HG03575 (cell line): ENCODE data around the gene IGFALS.

Source experiments
- ATAC-seq: cut with Tn5 transposase; IDR thresholded peaks from one replicate; pipeline ENCODE4 v1.9.1; 2021; ENCODE audit not compliant: unreplicated experiment, insufficient number of reproducible peaks, low FRiP score; ENCODE audit errors: extremely low read depth

Gene IGFALS

DNA sequence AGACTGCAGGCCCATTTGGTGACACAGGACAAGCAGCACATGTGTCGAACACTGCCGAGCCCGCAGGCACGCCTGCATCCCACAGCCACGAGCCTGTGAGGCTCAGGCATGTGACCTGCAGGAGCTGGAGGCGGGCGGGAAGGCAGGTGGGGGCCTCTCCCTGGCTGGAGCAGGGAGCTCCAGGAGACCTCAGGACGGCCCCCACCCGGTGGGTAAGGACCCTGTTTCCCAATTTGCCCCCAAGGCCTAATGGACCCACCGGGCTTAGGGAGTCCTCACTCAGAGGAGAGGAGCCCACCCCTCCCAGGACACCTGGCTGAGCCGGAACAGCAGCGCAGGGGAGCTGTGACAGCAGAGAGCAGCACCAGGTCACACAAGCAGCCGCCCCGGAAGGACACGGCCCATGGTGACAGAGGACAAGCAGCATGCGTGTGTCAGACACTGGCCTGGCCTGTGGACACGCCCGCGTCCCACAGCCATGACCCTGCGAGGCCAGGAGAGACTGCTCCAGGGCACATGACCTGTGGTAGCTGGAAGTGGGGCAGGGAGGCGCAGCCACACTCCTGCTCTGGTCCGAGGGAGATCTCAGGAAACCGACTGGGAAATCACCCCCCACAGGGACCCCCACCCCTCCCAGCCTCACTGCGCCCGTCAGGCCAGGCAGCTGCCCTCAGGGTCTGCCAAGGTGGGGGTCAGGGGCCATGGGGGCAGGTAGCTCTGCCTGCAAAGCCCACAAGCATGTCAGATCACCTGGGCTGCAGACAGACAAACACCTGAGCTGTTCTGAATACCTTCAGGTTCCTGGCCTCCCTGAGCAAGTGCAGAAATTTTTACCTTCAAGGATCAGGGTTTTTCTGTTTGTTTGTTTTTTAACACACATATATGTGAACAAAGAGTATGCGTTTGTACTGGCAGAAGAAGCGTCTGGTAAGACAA is 13.5 kb downstream of the IGFALS start:
- ATAC-seq = no peak

DNA sequence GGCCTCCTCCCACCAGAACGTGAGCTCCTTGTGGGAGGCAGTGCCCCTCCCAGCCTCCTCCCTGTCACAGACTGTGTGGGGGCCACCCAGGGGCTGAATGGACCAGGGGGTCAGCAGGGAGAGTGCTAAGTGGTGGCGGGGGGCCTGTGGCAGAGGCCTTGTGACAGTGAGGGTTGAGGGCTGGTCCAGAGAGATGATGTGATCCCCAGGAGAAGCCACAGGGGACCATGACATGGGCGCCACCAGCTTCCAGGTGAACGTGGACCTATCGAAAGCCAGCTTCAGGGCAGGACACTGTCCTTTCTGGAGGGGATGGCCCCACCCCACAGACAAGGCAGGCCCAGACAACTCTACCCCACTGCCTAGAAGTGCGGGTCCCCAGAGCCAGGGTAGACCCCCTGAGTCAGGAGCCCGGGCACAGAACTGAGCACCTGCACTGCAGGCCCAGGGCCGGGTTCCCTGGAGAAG is 14.2 kb downstream of the IGFALS start:
- ATAC-seq = no peak

DNA sequence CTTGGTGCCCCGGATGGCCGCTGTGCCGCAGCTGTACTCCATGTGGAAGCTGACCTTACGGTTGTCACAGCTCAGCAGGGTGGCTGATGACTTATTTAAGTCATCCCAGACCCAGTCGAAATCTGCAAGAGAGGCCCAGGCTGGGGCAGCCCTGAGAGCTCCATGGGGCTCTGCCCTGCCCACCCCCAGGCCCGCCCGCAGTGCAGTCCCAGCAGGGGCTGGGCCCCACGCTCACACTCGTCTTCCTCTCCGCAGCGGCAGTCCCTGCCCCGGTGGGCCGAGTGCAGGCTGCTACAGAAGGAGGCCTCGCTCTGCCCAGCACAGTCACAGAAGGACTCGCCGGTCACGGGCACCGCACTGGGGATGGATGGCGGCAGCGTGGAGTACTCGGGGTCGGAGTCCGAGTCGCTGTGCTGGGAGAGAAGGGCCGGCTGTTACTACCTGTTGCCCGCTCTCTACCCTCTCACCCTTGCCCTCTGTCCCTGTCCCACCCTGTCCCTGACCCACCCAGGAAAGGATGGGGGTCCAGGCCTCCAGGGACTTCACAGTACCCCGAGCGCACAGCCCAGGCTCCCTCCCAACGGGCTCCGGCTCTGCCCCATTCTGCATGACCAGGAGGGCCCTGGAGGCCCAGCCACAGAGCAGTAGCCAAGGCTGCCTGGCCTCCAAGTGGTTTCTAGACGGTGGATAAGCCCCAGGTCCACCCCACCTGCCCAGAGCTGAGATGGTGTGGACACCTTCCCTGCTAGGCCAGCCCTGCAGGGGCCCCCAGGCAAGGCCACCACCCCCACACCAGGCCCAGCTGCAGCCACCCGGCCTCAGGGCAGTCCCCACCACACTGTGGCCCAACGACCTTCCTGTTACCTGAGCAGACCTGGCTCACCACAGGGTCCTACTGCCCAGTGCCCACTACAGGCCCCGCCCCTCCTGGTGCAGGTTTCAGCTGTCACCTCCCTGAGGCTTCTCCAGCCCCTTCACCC is 15.0 kb downstream of the IGFALS start:
- ATAC-seq = no peak

DNA sequence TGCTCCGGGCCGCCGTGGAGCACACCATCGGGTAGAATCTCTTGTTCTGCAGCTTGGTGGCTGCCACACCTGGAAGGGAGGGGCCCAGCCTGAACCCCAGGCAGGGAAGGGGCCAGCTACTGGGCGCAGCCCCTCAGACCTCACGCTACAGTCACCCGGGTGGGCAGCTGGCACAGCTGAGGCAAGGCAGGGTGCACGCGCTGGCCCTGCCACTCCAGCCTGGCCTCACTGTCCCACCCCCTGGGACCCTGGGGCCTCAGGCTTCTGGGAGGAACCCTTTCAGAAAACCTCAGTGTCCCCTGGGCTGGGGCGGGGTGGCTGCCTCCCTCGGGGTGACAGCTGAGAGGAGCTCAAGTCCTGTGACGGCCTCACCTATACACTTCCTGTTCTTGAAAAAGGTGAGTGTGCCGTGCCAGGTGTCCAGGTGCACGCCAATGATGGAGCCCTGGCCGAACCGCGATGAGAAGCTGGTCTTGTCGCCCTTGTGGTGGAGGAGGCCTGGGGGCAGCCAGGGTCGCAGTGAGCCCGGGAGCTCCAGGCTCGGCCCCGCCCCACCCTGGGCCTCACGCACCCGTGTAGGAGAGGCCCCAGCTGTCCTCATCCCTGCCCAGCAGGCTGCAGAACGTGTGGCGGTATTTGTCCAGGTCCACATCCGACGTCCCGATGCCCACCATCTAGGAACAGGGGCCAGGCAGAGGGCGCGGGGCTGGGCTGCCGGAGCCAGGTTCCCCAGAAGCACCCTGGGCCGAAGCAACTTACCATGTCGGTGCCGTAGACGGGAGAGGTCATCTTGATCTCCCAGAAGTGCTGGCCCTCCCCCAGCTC is 15.9 kb downstream of the IGFALS start:
- ATAC-seq = no peak

DNA sequence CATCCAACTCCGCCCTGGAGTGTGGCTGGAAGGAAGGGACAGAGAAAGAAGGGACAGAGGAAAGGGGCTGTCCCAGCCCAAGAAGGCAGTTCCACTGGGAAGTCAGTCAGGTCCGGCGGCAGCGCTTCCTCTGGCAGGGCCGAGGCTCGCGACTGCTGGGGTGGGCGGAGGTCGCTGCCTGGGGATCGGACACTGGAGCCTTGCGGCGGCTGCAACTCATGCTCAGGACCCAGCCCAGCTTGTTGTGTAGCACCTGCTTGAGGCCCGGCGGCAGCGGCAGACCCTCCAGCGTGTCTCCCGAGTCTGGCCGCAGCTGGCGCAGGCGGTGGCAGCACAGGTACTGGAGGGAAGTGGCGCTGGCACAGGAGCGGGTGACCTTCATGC is 16.5 kb downstream of the IGFALS start:
- no peak for ATAC-seq

DNA sequence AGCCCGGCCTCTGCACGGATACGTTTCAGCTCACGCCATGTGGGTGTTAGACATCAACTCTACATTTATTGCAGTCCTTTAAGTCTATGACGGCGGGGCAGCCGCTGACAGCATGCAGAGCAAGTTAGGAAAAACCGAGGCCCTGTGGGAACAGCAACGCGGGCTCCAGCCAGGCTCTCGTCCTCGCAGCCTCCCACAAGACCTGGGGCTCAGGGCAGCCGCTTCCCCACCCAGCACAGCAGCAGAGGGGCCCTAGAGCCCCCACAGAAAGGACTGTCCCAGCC is 16.9 kb downstream of the IGFALS start:
- ATAC-seq = no peak

DNA sequence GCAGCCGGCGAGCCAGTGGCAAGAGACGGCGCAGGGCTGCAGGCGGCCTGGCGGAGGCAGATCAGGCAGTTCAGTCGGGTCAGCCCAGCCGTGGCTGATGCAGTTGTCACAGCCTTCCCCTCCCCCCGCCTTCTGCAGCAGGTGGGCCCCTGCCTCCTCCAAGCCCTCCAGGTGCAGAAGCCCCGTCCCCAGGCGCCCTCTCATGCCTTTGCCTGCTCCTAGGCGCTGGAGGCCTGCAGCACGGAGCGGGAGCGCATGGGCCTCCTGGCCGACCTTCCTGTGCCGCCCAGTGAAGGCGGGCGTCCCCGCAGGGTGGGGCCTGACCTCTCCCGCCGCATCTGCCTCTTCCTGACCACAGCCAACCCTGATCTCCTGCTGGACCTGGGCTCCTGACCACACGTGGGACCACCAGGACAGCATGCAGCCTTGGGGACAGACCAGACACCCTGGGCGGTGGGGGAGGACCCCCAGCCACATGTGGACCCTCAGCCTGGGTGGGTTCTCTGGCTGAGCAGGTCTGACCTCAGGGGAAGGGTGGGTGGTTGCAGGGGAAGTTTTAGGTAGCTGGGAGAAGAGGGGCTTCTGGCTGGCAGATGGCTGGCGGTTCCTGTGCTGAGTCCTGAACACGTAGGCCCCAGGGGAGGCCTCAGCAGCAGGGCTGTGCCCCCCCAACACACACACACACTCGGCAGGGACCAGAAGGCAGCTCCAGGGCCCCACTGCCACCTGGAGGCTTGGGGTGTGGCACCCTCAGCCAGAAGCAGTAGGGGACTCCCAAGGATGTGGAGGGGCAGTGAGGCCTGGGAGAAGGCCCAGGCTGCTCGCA is 17.4 kb downstream of the IGFALS start:
- no peak for ATAC-seq

DNA sequence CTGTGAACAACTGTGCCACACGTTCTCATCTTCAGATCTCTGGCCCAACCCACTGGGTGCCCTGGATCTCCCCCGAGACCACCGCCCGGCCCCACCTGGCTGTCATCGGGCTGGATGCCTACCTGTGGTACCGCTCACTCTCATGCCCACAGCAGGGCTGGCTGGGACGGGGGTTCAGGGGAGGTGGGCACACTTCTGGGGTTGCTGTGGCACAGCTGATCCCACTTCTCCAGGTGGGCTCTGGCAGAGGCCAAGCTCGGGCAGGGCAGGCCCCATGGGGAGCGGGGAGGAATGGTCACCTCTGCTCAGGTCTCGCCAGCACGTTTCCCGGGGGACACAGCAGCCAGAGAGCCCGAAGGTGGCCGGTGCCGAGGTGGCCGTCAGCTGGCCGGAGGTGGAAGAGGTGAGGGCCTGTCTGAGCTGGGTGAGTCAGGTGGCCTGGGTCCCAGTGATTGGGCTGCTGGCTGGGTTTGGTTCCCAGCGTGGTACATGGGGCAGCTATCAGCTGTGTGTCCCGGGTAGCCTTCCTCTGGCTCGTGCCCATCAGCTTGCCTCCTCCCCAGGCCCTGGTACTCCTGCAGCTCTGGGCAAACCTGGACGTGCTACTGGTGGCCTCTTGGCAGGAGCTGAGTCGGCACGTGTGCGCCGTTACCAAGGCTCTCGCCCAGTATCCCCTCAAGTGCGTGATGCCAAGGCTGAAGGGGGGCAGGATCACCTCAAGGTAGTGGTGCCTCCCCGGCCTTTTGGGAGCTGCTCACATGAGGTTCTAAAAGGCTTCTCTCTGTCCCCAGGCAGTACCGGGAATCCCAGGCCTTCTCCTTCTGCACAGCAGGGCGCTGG is 18.3 kb downstream of the IGFALS start:
- no peak for ATAC-seq

DNA sequence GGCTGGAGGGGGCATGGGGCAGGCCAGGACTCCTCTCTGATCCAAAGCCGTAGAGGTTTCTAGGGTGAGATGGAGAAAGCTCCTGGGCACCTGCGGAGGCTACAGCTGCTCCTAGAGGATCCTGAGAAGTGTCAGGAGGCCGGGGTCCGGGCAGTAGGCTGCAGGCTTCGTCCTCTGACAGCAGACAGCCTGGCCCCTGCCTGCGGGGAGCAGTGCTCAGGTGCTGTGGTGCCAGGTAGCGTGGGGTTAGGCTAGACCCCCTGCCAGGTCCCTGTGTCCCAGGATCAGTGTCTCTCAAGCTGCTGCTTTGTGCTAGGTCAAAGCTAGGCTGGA is 19.1 kb downstream of the IGFALS start:
- no peak for ATAC-seq

DNA sequence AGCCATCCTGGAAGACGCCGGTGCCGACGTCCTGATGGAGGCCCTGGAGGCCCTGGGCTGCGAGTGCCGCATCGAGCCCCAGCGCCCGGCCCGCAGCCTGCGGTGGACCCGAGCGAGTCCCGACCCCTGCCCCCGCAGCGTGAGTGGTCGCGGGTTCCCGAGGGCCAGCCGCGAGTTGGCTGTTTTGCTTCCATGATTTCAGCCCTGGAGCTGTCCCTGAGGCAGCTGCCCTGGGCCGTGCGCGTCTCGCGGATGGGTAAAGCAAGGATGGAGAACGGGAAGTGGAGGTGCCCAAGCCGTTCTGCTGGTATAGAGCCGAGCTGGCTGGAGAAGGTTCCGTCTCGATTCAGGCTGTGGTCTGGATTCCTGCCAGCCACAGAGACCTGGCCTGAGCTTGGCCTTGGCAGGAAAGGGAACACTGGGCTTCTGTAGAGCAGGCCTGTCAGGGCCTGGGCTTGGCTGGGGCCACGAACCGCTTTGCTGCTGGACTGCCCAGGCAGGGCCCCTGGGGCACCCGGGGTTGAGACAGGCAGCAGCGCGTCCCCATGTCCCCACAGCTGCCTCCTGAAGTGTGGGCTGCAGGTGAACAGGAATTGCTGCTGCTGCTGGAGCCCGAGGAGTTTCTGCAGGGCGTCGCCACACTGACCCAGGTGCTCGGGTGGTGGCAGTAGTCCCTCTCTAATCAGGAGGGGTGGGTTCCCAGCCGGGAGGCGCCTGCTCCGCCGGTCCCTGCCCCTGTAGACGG is 19.6 kb downstream of the IGFALS start:
- ATAC-seq = no peak

DNA sequence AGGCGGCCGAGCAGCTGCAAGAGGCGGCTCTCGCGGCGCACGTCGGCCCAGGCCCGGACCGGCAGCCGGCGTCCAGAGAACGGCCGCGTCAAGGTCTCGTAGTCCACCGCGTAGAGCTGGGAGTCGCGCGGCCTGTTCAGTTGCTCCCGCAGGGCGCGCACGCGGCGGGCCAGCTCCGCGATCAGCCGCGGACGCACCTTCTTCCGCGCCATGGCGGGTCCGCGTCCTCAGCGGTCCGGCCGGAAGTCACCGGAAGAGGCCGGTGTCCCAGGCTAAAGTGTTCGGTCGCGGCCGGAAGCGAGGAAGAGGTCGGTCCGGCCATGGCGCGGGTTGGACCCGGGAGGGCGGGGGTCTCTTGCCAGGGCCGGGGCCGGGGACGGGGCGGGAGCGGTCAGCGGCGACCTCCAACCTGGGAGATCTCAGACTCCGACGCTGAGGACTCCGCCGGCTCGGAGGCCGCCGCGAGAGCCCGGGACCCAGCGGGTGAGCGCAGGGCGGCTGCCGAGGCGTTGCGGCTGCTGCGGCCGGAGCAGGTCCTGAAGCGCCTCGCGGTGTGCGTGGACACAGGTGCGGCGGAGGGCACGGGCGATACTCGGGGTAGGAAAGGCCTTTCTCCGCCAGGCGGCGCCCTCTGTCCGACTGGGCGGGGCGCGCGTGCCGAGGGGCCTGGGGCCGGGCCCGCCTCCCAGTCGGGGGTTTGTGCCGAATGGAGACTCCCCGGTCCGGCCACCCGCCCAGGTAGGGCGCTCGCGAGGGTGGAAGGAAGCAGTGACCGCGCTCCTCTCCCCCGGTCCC is 20.4 kb downstream of the IGFALS start, which contains the start of gene MRPS34:
TSS of gene MRPS34 (minus strand) at position 227 of the 795 bp plus-strand sequence. CDS start at position 212, 15 bp downstream.
- no peak for ATAC-seq

DNA sequence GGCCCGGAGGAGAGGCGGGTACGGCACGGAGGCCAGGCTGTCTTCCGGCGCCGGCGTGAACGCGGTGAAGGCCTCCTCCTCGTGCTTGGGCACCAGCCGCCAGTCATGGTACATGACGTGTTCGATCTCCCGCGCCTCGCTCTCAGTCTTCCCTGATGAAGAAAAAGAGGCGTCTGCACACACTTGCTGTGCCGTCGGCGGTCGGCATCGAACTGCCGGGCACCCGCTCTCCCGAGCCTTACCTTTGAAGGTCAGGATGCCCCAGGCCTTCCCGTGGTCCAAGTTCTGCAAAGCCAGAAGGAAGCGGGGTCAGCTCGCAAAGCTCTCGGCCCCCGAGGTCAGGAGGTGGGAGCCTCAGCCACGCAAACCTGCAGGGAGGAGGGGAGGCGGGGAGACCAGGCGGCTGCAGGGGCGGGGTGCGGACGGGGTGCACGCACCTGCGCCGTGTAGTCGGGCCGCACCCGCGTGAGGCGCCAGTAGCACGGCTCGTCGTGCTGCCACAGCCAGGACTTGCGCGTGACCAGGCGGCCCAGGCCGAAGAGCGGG is 21.1 kb downstream of the IGFALS start, which contains the start of gene EME2:
TSS of gene EME2 (plus strand) at position 449 of the 546 bp plus-strand sequence. CDS start 418 bp downstream, outside the sequence.
- no peak for ATAC-seq

DNA sequence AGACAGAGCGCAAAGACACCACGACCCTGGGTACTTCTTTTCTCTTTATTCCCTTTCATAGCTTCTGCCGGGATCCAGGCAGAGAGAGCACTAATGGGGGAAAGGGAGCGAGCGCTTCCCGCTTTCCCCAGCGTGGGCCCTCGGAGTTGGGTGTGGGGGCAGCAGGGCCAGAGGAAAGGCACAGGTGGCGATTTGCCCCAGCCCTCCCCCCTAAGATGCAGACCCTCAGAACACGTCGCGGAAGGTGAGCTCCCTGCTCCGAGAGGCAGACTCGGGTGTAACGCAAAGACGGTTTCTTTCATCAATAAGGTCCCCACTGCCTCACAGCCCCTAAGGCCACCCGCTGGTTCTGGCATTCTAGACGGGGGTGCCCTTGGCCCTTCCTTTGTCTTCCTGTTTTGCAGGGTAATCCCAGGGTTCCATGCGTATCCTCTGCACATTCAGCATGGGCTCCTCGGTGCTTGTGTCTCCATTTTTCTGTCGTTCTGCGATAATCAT is 21.6 kb downstream of the IGFALS start:
- no peak for ATAC-seq

DNA sequence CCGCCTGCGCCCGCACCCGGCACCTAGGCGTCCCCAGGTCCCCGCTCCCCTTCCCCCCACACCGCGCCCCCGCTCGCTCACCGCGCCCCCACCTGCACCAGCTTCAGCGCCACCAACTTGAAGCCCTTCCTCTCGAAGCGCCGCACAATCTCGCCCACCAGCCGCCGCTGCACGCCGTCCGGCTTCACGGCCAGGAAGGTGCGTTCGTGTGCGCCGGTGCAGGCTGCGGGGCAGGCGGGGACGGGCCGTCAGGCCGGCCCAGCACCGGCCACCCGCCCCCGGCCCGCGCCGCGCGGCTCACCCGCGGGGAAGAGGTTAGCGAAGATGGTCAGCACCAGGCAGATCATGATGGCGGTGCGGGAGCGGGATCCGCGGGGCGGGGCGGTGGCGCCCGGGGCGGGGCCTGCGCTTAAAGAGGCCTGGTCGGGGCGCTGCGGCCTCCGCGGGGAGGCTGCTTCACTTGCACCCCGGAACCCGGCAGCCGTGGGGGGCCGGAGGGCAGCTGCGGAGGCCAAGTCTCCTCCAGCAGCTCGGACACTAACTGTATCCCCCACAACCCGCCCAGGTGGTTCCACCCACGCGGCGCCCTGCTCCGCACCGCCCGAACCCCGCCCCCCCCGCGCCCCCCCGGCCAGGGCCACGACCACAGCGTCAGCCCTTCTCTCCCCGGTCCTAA is 22.2 kb downstream of the IGFALS start, which contains the start of gene NME3:
TSS of gene NME3 (minus strand) at position 356 of the 676 bp plus-strand sequence. CDS start at position 347, 9 bp downstream.
- no peak for ATAC-seq
